Endodermal cell (in vitro differentiated cells): ENCODE measurements around the gene GRIPAP1. TPM values are rescaled to one million over a fixed set of nuclear protein-coding genes. Genes with fewer than 3 reads are reported as not detected.

Source experiments
- DNase-seq: peaks from one replicate; pipeline ENCODE4 v3.0.0-alpha.2; 2017
- H3K27ac ChIP-seq: 2 replicates; pipeline ENCODE4 v1.5.1; 2013; ENCODE audit warnings: mild to moderate bottlenecking, low read depth, low read length, moderate library complexity
- H3K27me3 ChIP-seq: 2 replicates; pipeline ENCODE4 v1.6.1; 2013; ENCODE audit warnings: mild to moderate bottlenecking, low read length, moderate library complexity; ENCODE audit not compliant: insufficient read depth, control insufficient read depth, poor library complexity, severe bottlenecking
- H3K36me3 ChIP-seq: 2 replicates; pipeline ENCODE4 v1.7.0; 2013; ENCODE audit warnings: mild to moderate bottlenecking, low read length, moderate library complexity; ENCODE audit not compliant: control insufficient read depth, insufficient read depth
- H3K4me1 ChIP-seq: one replicate; pipeline ENCODE4 v1.7.0; 2013; ENCODE audit warnings: low read length; ENCODE audit not compliant: control insufficient read depth, insufficient read depth
- H3K4me3 ChIP-seq: 2 replicates; pipeline ENCODE4 v1.5.1; 2013; ENCODE audit warnings: mild to moderate bottlenecking, low read length, moderate library complexity
- H3K9ac ChIP-seq: 2 replicates; pipeline ENCODE4 v1.6.1; 2013; ENCODE audit warnings: mild to moderate bottlenecking, low read length, moderate library complexity; ENCODE audit not compliant: poor library complexity, severe bottlenecking; ENCODE audit errors: extremely low read depth
- H3K9me3 ChIP-seq: 2 replicates; pipeline ENCODE4 v1.6.1; 2013; ENCODE audit warnings: mild to moderate bottlenecking, low read length, moderate library complexity; ENCODE audit not compliant: control insufficient read depth
- H3K27ac Mint-ChIP-seq: 2 replicates; pipeline ENCODE4 v1.8.0; 2020; ENCODE audit warnings: mixed read lengths
- H3K27me3 Mint-ChIP-seq: 2 replicates; pipeline ENCODE4 v1.8.0; 2021; ENCODE audit warnings: mild to moderate bottlenecking, mixed read lengths; ENCODE audit not compliant: insufficient read depth
- H3K36me3 Mint-ChIP-seq: 2 replicates; pipeline ENCODE4 v1.8.0; 2020; ENCODE audit warnings: low read depth, mixed read lengths
- H3K4me1 Mint-ChIP-seq: 2 replicates; pipeline ENCODE4 v1.8.0; 2020; ENCODE audit warnings: mixed read lengths
- H3K4me3 Mint-ChIP-seq: 2 replicates; pipeline ENCODE4 v1.8.0; 2020; ENCODE audit warnings: mild to moderate bottlenecking, moderate library complexity, mixed read lengths
- H3K9me3 Mint-ChIP-seq: 2 replicates; pipeline ENCODE4 v1.8.0; 2020; ENCODE audit warnings: mild to moderate bottlenecking, mixed read lengths
- CTCF ChIP-seq: fragments of 200-600 bp; sonication (generic); conservative IDR thresholded peaks from 2 replicates; pipeline ENCODE4 v1.5.0; 2021; ENCODE audit warnings: antibody characterized with exemption, mild to moderate bottlenecking
- WGBS, 2 experiments: methylation state at CpG; one replicate each; pipeline versions ENCODE4 v1.1.5 to v1.1.7; 2013; ENCODE audit warnings: missing lambda C conversion rate in 2 of 2, mixed read lengths in 1 of 2; ENCODE audit not compliant: insufficient coverage in 1 of 2, insufficient read length in 1 of 2; 5-methylcytosine and 5-hydroxymethylcytosine counted together
- total RNA-seq, 2 donors: library from RNA; stranded (reverse); fragmentation: NEBNext Ultra II Directional in 1 of 2; extraction: Animal tissue kit (Norgen Biotek cat#: 25700) in 1 of 2; gene quantifications; 2 replicates in 1 of 2; 3 replicates in 1 of 2; pipeline ENCODE4 v1.2.1, GENCODE V29; 2021

GRIPAP1 gene
- total RNA-seq, 2 donors from 2014 or later, result 55.9 to 63.1 TPM

GRCh38 chrX:48933757-48934156 lies 68.3 kb downstream of the GRIPAP1 start:
- TF ChIP-seq CTCF, result no peak
- H3K36me3 Mint-ChIP-seq, result peaks cover 46% of the 10 kb centered on the region
- H3K27me3 Mint-ChIP-seq, result no peaks in the 10 kb centered on the region
- H3K4me1 ChIP-seq, result peaks cover 3% of the 10 kb centered on the region
- H3K4me1 Mint-ChIP-seq, result peaks cover 16% of the 10 kb centered on the region
- H3K27ac ChIP-seq, result no peak overlapping the region
- H3K27ac Mint-ChIP-seq, result no peak overlapping the region
- H3K9me3 Mint-ChIP-seq, result peaks cover 59% of the 10 kb centered on the region
- 92 to 100% methylated on average over 1 to 2 of the region's 2 CpGs for WGBS, 2 experiments
- no peak for DNase-seq
- no peaks in the 10 kb centered on the region for H3K27me3 ChIP-seq
- H3K9ac ChIP-seq, result no peak overlapping the region
- H3K4me3 Mint-ChIP-seq, result no peak overlapping the region
- no peak overlapping the region for H3K4me3 ChIP-seq
- H3K9me3 ChIP-seq, result no peaks in the 10 kb centered on the region
- peaks cover 36% of the 10 kb centered on the region for H3K36me3 ChIP-seq

GRCh38 chrX:48927736-48928382 lies 74.2 kb downstream of the GRIPAP1 start:
- peaks cover 25% of the 10 kb centered on the region for H3K4me1 Mint-ChIP-seq
- Histone ChIP-seq H3K9me3 (no peaks in the 10 kb centered on the region), H3K4me1 (no peaks in the 10 kb centered on the region), H3K27me3 (no peaks in the 10 kb centered on the region), H3K4me3 (no peak overlapping the region), H3K9ac (no peak overlapping the region), H3K36me3 (peaks cover 24% of the 10 kb centered on the region), H3K27ac (no peak overlapping the region)
- peak overlapping the region; percentile 45 for H3K4me3 Mint-ChIP-seq
- WGBS, 2 experiments, result 13% methylated on average over 2 of the region's 2 CpGs; no CpG with 5 or more reads in 1 of the 2 experiments
- DNase-seq, result peak; percentile 82
- H3K27me3 Mint-ChIP-seq, result no peaks in the 10 kb centered on the region
- peaks cover 57% of the 10 kb centered on the region for H3K9me3 Mint-ChIP-seq
- TF ChIP-seq CTCF, result no peak
- peaks cover 47% of the 10 kb centered on the region for H3K36me3 Mint-ChIP-seq
- peak overlapping the region; percentile 92 for H3K27ac Mint-ChIP-seq

DNA sequence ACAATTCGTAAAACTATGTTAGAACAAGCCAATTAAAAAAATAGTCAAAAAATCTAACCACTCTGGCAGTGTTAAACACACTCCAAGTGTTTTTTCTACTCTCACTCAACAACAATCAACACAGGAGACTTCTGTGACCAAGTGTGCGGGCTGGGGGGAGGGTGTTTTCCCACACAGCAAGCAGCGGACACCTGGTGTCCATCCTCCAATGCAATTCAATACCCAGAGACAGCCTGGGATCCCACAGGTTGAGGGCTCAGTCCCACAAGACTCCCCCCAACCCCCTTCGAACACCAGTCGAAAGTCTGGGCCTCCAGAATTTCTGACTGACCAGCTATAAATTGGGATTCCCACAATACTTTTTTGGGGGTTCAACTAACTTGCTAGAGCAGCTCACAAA lies 74.9 kb downstream of the GRIPAP1 start:
- Histone ChIP-seq H3K36me3 (peaks cover 22% of the 10 kb centered on the region), H3K9me3 (no peaks in the 10 kb centered on the region), H3K9ac (no peak overlapping the region), H3K4me3 (peak overlapping the region; percentile 17), H3K27ac (no peak overlapping the region), H3K4me1 (no peaks in the 10 kb centered on the region), H3K27me3 (no peaks in the 10 kb centered on the region)
- Mint-ChIP-seq H3K36me3 (peaks cover 48% of the 10 kb centered on the region), H3K4me1 (peaks cover 25% of the 10 kb centered on the region), H3K4me3 (peak overlapping the region; percentile 45), H3K9me3 (peaks cover 58% of the 10 kb centered on the region), H3K27ac (peak overlapping the region; percentile 92), H3K27me3 (no peaks in the 10 kb centered on the region)
- TF ChIP-seq CTCF, result no peak
- peak; percentile 80 for DNase-seq
- WGBS, 2 experiments, result 37% methylated on average over 4 of the region's 5 CpGs; no CpG with 5 or more reads in 1 of the 2 experiments
